GM19351 (cell line): Measurements from ENCODE around the gene MAPK4.

ENCODE experiments used
- ATAC-seq: cut with Tn5 transposase; IDR thresholded peaks from one replicate; pipeline ENCODE4 v1.9.1; 2021; ENCODE audit warnings: mild to moderate bottlenecking, moderate library complexity; ENCODE audit not compliant: unreplicated experiment

MAPK4 gene

GRCh38 chr18:50651334-50651733 is 91.4 kb downstream of the MAPK4 start:
- no peak for ATAC-seq

GRCh38 chr18:50653402-50654093 is 93.7 kb downstream of the MAPK4 start:
- ATAC-seq: no peak

GRCh38 chr18:50654211-50654610 is 94.3 kb downstream of the MAPK4 start:
- no peak for ATAC-seq

- no peak for ATAC-seq
Measured at GRCh38 chr18:50654658-50655550, 95.0 kb downstream of the MAPK4 start.

- ATAC-seq: no peak
Measured at GRCh38 chr18:50656396-50656795, 96.5 kb downstream of the MAPK4 start.

- no peak for ATAC-seq
Measured at GRCh38 chr18:50656841-50657470, 97.1 kb downstream of the MAPK4 start.

DNA sequence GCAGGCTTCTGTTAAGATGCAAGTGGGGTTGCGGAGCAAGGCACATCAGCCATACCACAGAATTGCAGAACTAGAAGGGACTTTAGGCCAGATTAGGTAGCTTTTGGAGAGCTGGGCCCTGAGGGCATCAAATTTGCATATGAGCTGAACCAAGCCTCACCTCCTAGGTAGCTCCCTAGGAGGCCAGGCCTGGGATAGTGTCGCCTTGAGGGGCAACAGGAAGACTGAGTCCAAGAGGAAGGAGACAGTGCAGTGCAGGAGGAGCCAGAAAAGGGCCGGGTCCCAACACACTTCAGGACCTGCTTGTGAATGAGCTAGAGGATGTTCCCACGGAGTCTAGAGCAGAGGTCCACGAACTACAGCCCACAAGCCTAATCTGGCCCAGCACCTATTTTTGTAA is 98.7 kb downstream of the MAPK4 start:
- ATAC-seq: no peak

DNA sequence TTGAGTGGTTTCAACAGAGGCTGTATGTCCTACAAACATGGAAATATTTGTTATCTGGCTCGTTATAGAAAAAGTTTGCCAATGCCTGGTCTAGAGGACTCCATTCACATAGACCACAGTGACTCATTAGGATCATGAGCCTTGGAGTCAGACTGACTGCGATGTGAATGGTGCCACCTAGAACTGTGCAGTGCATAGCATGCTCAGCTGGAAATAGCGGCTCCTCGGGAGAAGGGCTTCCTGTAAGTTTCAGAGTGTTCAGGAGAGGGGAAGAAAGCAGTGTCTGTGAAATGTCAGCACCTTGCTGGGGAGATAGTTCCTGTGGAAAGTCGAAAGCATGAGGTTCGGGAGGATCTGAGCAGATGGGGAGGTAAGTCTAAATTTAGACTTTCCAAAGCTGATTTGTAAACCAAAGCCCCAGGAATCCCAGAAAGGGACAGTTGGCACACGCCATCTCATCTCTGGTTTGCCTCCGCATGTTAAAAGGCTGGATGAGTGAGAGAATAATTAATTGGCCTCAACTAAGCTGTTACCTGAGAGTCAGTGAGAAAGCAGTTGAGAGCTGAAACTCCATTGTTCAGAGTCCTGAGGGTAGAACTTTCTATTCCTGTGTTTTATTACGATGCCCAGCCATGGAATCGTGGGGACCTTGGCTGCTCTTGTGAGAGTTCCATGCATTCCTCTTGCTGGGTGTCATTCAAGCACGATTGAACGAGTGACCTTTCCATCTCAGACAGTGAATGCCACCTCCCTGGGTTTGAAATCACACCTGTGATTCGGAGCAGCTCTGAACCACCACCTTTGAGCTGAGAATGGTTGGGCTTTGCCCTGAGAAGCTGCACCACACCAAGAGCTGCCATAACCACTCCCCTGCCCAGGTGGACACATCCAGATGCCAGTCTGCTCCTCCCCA is 99.5 kb downstream of the MAPK4 start:
- ATAC-seq: no peak

DNA sequence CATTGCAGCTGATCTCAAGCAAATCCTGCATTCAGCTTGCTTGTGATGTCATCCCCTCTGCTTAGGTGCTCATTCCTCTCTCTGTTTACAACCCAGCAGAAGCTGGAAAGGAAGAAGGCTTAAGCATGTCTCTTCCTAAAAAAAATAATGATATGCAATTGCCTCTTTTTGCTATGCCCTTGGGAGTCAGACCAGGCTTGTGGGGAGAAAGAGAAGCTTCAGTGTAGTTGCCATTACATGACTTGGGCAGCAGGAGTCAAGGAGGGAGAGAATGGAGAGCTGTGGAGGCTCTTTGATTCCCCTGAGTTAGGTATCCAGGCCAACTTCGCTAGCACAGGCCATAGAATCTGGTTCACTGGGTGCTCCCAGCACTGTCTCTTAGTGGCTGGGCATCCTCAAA is 101.1 kb downstream of the MAPK4 start:
- ATAC-seq: no peak

DNA sequence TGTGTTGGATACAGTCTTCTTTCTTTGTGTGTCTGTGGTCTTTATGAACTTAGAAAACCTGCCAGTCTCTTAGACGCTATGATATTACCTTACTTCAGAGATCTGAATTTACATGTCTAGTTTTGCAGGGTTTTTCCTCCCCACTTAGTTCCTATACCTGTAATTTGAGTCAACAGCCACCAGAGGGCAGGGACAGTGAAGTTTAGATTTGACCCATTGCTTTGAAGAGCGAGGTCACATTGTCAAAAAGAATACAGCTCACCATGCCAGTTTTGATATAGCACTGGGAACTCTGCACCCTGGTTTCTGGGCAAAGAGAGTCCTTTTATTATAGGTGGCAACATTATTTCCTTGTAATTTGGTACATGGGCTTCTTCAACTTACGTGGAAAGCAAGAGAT is 102.3 kb downstream of the MAPK4 start:
- no peak for ATAC-seq

GRCh38 chr18:50662775-50663383 is 103.0 kb downstream of the MAPK4 start:
- ATAC-seq: no peak

DNA sequence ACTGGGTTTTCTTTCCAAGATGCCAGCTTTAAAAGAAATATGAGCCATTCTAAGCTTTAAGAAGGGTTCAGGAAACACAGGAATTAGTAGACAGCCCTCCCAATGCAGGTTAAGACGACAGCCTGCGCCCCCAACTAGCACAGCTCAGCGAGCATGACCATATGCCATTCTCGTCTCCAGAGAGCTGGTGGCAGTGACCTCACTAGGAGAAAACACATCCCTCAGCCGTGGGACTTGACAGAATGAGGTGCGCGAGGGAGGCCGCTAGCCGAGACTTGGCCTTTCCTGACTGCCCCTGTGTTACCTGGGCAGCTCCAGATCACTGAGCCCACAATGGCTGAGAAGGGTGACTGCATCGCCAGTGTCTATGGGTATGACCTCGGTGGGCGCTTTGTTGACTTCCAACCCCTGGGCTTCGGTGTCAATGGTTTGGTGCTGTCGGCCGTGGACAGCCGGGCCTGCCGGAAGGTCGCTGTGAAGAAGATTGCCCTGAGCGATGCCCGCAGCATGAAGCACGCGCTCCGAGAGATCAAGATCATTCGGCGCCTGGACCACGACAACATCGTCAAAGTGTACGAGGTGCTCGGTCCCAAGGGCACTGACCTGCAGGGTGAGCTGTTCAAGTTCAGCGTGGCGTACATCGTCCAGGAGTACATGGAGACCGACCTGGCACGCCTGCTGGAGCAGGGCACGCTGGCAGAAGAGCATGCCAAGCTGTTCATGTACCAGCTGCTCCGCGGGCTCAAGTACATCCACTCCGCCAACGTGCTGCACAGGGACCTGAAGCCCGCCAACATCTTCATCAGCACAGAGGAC is 103.9 kb downstream of the MAPK4 start:
- no peak for ATAC-seq

DNA sequence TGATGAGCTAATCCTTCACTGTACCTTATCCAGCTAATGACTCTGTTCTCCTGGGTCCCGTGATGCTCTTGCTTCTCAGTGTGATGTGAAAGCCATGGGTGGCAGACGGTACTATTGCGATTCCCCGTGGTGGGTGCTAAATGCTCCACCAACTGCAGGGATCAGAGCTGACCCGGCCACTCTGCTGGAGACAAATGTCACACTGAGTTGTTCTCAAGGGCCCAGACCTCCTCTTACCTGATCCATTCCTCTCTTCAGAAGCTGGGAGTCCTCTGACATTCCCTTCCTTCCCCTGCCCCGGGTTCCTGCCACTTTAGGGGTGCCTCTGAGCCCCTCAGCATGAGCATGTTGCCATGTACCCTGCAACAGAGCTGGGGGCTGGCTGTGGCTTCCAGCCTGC is 105.1 kb downstream of the MAPK4 start:
- no peak for ATAC-seq

GRCh38 chr18:50665519-50665918 is 105.6 kb downstream of the MAPK4 start:
- no peak for ATAC-seq

DNA sequence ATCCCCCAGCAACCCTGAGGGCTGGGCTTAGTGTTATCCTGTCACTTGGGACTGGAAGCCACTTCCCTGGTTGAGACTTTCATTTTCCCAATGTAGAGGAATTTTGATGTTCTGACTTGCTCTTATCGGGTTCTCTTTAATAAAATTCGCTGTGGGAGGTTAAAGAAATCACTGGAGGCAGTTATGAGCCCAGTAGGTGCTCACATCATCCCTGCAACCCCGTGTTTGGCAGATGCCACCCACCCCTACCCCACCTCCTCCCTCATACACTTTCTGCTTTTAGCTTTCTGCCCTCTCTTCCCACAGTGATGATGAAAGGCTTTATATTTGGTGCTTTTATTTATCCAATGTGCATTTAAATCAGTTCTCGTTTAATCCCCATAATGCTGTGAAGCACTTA is 106.6 kb downstream of the MAPK4 start:
- no peak for ATAC-seq

GRCh38 chr18:50671376-50671775 is 111.5 kb downstream of the MAPK4 start:
- no peak for ATAC-seq

- ATAC-seq: no peak
Measured at GRCh38 chr18:50674307-50674980, 114.6 kb downstream of the MAPK4 start.

GRCh38 chr18:50675043-50675442 is 115.2 kb downstream of the MAPK4 start:
- no peak for ATAC-seq

DNA sequence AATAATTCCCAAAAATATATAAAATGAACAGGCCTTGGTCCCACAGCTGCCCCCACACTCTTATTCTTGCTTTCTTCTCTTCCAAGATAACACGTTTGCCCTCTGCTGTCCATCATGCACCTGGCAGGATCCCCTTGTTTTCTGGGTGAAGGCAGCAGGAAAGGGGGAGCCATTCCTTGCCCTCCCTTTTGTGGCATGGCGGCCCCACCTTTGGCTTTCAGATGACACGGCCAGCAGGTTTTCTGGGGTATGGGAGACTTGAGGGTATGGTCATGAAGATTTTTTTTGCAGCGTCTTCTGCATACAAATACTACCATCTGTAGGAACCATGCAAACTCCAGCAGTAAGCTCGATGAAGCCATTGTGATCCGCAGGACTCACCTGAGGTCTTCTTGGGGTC is 118.8 kb downstream of the MAPK4 start:
- no peak for ATAC-seq
